Activated gamma-delta T cell treated with Interleukin-2 at 50 U/mL for 16 hours (primary cell): ENCODE results near the gene ARFGAP2.
"Not testable (repeated sequence)": the region's sequence is repeated elsewhere in the genome, so short reads cannot be mapped to it uniquely, and the experiment has no call there.

Source experiments
- DNase-seq: peaks from one replicate; pipeline ENCODE4 v3.0.0-alpha.2; 2020

The ARFGAP2 gene

DNA sequence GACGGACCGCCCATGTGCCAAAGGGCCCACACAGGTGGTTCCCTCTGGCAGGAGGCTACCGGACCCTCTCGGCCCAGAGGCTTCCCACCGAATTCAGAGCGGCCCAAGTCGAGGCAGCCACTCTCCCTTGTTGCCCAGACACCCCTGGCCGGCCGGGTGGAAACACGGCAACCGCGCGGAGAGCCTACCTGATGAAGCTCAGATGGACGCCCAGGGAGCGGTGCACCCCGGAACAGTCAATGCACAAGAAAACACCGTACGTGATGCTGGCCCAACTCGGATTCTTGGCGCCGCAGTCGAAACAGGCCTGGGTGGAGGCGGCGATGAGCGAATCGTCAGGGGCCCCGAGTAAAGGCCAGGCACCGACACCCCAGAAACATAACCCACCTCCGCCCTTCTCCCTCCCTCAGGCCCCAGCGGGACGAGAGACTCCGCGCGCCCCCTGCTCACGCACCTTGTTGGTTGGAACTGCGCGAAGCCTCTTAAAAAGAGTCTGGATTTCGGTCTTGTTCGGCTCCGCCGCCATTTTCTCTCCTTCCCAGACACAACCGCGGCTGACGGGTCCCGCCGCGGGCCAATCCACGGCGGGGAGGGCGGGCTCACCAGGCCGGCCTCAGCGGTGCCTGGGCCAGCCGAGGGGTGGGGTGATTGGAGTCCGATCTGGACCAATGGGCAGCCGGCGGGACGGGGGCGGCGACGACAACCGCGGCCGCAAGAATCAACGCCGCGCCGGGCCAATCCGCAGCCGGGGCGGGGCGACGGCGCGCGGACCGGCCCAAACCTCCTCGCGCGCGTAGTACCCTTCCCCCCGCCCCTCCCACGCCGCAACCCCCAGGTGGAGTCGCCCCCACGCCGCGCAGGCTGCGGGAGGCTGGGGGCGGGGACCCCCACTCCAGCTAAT is at the start of gene ARFGAP2:
TSS of gene ARFGAP2 (minus strand) at position 552 of the 901 bp plus-strand sequence. CDS start at position 526, 26 bp downstream.
- DNase-seq, result peak; percentile 96

DNA sequence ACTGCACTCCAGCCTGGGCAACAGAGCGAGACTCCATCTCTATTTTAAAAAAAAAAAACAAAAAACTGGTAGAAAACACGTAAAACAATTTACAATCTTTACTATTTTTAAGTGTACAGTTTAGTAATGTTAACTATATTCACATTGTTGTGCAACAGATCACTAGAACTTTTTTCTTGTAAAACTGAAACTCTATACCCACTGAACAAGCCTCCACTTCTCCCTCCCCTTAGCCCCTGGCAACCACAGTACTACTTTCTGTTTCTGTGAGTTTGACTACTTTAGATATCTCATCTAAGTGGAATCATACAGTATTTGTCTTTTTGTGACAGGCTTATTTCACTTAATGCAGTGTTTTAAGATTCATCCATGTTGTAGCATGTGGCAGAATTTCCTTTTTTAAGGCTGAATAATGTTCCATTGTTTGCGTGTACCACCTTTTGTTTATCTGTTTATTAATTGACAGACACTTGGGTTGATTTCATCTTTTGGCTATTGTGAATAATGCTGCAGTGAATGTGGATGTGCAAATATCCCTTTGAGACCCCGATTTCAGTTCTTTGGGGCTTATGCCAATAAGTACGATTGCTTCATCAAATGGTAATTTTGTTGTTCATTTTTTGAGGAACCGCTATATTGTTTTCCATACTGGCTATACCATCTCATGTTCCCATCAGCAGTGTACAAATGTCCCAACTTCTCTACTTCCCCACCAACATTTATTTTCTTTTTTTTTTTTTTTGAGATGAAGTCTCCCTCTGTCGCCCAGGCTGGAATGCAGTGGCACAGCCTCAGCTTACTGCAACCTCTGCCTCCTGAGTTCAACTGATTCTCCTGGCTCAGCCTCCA is 49.1 kb upstream of the ARFGAP2 start:
- DNase-seq, result no peak

DNA sequence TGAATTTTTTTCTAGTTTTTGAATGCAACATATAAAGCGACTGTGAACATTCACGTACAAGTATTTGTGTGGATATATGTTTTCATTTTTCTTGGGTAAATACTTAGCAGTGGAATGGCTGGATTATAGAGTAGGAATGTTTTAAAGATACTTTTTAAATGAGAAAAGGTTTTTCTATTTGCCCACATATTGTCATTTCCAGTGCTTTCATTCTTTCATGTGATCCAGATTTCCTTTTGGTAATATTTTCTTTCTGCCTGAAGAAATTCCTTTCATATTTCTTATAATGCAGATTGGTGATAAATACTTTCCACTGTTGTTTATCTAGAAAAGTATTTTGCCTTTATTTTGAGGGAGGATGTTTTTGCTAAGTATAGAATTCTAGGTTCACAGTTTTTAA is 46.0 kb upstream of the ARFGAP2 start:
- DNase-seq, result no peak

DNA sequence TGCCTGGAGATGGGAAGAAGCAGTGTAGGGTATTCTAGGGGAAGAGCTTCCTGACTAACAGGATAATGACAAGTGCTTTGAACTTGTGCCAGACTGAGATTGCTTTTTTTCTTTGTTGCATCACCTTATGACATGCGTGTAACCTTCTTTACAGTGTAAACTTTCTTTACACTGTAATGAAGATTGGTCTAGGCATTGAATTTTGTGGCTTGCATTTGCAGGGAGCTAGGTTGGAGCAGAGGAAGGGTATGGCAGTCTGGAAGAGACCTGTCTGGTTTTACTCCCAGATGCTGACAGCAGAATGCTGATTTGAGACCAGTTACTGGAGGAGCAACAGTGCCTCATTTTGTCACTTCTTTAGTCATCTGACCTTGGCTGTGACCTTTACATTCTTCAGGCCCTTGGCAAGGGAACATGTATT is 43.7 kb upstream of the ARFGAP2 start:
- DNase-seq, result no peak

DNA sequence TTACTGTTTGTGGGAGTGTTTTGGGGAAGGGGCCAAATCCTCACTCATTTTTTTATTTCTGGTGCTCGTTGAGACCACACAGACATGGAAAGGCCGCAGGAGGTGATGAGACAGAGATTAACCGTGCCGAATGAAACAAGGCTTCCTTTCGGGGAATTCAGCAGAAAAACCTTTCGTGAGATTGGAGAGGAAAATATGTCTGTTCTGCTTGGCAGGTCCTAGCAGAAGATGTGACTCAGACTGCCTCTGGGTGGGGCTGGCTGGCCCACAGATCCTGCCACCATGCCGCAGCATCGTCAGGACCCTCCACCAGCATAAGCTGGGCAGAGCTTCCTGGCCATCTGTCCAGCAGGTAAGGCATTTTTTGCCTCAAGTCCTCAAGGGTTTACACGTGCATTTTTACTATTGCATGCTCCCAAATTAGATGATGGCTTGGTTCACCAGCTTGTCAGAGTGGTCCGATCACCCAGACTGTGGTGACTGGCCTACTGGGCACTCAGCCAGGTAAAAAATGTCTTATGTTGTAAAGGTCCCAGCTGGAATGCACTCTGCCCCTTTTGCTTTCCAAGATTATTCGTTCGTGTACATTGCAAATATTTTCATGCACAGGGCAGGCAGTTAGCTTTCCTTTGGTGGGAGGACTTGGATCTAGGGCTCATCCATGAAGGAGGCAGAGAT is 39.6 kb upstream of the ARFGAP2 start:
- peak; percentile 45 for DNase-seq

DNA sequence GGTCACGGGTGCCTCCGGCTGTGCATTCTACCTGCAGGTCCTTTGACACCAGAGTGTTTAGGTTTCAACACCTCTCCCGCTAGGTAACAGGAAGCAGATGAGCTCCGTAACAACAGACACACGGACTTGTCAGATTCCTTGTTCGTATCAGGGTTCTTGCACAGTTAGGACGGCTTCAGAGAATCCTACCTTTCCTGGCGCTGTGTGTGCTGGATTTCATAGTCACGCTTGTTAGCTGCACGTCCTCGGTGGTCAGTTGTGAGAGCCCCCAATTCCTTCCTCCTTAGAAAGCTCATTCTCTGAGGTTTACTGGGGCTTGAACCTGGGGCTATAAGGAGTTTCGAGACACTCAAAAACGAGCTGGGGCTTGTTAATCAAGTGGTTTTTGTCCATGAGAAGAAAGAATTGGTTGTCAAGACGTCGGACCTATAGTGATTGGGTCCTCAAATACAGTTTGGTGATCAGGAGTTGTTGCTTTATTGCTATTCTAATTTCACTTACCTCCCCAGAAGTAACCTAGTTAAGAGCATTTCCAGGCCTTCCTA is 38.8 kb upstream of the ARFGAP2 start:
- no peak for DNase-seq

DNA sequence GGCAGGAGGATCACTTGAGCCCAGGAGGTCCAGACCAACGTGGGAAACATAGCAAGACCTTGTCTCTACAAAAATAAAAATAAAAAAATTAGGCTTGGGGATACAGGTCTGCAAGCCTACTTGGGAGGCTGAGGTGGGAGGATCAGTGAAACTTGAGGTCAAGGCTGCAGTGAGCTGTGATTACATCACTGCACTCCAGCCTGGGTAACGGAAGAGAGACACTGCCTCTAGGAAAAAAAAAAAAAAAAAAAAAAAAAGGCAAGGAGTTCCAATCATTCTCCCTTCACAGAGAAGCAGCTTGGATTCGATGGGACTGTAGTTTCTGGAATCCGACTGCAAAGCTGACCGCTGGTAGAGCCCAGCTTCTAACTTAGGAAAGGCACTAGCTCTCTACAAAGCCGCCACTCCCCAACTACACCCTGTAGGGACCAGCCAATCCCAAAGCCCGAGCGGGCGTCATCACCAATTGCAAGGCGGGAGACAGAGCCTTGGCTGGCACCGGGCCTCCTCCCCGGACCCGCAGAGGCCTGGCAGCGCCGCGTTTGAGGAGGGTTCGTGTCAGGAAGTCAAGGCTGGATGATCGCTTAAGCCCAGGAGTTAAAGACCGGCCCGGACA is 37.4 kb upstream of the ARFGAP2 start:
- peak; percentile 75 for DNase-seq

DNA sequence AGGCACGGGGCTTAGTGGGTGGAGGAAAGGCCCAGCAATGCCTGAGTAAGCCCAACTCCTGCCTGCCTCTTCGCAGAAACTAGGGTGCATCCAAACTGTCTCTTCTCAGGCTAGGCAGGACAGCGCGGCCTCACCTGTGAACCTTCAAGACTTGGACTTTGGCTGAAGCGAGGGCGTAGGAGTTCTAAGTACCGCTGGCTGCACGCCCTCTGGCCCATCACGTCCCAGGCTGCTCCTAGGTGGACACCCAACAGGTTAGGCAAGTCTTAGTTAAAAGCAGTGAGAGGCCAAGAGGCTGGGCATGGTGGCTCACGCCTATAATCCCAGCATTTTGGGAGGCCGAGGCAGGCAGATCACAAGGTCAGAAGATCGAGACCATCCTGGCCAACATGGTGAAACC is 36.3 kb upstream of the ARFGAP2 start:
- DNase-seq, result no peak

DNA sequence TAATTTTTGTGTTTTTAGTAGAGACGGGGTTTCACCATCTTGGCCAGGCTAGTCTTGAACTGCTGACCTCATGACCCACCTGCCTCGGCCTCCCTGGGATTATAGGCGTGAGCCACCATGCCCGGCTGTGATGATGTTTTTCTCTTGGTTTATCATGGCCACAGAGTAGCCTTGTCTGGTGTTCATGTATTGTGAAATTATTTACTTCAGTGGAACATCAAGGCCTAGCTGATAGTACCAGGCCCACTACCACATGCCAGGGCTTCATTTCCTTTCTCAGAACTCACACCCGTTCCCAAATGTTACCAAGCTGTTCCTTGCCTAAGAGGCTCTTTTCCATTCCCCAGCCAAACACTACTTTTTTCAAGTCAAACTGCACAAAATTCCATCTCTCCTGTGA is 31.9 kb upstream of the ARFGAP2 start:
- DNase-seq, result no peak

DNA sequence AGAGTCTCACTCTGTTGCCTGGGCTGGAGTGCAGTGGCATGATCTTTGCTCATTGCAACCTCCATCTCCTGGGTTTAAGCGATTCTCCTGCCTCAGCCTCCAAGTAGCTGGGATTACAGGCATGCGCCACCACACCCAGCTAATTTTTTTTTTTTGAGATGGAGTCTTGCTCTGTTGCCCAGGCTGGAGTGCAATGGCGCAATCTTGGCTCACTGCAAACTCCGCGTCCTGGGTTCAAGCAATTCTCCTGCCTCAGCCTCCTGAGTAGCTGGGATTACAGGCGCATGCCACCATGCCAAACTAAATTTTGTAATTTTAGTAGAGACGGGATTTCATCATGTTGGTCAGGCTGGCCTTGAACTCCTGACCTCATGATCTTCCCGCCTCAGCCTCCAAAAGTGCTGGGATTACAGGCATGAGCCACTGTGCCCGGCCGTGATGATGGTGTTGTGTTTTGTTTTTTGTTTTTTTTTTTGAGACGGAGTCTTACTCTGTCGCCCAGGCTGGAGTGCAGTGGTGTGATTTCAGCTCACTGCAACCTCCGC is 31.4 kb upstream of the ARFGAP2 start:
- DNase-seq, result not testable (repeated sequence)

DNA sequence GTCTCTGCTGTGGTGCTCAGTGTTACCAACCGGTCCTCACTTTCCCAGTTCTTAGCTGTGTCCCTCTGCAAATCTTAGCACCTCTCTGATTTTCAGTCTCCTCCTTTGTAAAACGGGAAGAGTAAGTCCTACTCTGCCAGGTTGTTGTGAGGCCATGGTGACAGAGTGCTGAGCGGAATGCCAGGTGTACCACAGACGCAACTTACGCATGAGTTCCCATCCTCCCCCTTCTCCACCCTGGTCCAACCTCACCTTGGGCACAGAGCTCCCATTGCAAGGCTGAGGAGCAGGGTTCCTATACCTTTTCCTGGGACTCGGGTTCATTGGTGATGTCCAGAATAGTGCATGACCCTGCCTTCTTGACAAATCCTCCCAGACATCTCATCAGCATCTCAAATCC is 30.8 kb upstream of the ARFGAP2 start:
- DNase-seq, result no peak

DNA sequence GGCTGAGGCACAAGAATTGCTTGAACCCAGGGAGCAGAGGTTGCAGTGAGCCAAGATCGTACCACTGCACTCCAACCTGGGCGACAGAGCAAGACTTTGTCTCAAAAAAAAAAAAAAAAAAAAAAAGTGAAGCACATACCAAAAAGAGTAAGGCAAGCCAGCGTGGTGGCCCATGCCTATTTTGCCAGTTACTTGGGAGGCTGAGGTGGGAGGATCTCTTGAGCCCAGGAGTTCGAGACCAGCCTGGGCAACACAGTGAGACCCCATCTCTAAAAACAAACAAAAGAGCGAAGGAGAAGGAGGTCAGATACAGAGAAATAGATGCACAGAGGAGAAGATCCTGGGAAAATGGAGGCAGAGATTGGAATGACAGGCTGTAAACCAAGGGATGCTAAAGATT is 29.9 kb upstream of the ARFGAP2 start:
- DNase-seq, result not testable (repeated sequence)

DNA sequence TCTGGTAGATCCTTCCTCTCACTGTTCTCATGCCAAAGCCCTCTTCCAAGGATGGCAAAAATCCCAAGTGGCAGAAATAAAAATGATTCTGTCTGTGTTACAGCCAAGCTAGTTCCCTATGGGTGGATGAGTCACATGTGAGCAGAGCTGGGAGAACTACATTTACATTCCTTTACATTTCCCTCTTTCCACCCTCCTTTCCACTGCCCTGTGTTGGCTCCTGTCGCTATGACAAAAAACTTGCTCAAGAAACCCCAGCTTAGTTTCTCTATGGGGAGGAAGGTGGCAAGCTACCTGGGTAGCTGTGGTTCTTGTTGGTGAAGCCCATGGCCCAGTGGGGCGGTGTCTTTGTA is 27.9 kb upstream of the ARFGAP2 start:
- no peak for DNase-seq

DNA sequence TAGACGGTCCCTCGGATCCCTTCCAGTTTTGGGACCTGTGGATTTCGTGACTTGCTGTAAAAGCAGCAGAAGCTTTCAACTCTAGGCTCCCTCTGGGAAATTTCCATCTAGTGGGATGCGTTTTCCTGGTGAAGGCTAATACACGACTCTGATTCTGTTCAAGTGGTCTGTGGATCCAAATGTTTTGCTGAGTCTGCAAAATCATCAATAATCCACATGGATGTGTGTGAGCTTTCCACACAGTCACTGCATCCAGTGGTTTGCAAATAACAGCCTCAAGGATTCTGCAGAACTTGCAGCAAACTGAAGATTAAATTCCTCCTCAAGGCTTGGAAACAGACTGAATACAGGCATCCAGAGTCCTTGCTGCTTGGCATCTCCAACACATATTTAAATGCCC is 25.9 kb upstream of the ARFGAP2 start:
- DNase-seq, result no peak

DNA sequence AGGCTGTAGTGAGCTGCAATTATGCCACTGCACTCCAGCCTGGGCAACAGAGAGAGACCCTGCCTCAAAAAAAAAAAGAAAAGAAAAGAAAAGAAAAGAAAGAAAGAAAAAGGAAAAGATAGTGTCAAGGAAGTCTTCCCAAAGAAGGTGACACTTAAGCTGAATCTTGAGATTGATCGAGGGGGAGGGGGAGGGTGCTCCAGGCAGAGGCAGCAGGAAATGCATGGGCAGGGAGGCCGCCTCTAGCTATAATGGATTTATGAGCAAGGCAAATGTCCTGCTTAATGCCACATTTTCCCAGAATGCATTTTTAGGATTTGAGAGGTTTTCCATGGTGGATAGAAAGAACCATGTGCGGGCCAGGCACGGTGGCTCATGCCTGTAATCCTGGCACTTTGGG is 24.3 kb upstream of the ARFGAP2 start:
- no peak for DNase-seq

DNA sequence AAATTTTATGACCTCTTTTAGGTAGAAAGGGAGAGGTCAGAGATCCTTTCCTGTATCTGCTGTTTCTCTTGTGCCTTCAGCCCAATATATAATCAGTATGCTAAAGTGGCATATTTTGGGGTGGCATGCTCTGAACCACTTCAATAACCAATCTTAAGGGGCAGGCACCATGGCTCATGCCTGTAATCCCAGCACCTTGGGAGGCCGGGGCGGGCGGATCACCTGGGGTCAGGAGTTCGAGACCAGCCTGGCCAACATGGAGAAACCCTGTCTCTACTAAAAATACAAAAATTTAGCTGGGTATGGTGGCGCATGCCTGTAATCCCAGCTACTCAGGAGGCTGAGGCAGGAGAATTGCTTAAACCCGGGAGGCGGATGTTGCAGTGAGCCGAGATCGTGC is 21.5 kb upstream of the ARFGAP2 start:
- DNase-seq, result not testable (repeated sequence)

DNA sequence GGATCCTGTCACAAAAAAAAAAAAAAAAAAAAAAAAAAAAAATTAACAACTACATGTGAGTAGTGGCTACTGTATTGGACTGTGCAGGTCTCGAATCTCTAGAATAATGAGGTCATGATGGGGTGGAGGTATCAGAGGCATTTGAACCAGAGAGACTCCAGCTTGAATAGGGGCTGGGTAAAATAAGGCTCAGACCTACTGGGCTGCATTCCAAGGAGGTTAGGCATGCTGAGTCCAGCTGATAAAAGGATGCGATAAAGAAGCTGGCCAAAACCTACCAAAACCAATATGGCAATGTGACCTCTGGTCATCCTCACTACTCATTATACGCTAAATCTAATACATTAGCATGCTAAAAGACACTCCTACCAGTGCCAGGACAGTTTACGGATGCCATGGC is 15.4 kb upstream of the ARFGAP2 start:
- DNase-seq, result no peak

DNA sequence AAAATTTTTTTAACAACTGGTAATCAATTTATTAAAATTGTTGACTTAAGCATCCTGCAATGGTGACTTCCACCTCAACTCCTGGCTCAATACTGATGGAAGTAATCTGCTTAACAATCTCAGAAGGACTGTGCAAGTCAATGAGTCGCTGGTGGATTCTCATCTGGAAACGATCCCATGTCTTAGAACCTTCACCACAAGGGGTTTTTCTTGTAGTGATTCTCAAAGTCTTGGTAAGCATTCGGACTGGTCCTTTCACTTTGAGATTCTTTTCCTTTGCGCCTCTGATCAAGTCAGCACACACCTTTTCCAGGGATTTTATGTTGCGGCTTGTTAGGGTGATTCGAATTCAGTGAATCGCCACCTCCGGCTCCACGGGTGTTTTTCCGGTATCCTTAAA is 14.5 kb upstream of the ARFGAP2 start:
- DNase-seq, result not testable (repeated sequence)

DNA sequence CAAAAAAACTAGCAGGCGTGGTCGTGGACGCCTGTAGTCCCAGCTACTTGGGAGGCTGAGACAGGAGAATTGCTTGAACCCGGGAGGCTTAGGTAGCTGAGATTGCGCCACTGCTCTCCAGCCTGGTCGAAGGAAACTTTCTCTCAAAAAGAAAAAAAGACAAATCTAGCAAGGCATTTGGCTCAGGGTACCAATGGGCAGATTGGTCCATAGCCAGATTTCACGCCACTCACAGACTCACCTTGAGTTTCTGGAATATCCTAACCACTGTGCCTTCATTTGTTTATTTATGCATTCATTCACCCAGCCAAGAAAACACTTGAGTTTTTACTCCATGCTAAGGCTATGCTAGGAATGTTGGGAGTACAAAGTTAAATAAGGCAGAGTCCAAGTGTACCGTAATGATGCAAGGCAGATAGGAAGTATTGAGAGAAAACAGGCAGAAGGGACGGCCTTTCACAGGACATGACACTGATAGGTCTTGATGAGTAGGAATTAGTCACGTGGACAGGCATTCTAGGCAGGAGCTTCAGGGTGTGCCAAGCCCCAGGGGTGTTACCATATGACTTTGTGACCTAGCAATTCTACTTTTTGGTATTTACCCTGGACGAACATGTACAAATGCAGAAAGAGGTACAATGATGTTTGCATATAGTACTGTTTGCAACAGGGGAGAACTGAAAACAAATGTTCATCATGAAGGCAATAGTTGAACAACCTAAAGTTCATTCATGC is 12.6 kb upstream of the ARFGAP2 start:
- no peak for DNase-seq

DNA sequence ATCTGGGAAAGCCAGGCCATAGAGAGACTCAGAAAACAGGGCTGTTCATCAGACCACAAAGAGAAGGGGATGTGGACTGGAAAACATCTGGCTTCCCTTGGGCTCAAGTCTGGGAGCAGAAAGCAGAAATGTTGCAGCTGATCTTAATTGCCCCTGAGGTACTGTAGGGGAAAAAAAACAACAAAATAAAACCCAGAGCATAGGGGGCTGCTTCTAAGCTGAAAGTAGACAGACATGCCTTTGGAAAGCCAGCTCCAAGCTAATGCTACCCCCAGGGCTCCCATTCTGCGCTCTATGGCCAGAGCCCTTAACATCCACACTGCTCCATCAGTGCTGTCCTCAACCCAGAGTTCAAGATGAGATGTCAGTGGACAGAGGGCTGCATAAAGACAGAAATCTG is 11.6 kb upstream of the ARFGAP2 start:
- no peak for DNase-seq

DNA sequence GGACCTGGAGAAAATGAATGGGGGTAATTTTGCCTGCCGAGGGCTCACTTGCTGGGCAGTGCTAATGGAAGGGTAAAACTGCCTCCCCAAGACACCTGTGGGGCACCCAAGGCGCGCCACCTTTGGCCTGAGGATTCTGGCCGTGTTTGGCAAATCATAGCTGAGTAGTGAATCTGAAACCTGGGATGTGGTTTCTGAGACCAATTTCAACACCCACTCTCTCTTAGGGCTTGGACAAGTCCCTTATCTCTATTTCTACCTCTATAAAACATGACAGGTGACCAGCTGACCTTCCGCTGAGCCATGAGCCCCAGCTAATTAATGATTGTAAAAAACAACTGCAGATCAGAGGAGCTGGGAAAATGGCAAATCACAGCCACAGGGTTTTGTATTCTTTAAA is 11.0 kb upstream of the ARFGAP2 start:
- no peak for DNase-seq
